ENCODE data around the gene SPOCK1.

- TF ChIP-seq EZH2 (IDR thresholded peaks at IDR 0.05; ENCODE audit: low read depth), result no peak
- TF ChIP-seq, protein P1, sequence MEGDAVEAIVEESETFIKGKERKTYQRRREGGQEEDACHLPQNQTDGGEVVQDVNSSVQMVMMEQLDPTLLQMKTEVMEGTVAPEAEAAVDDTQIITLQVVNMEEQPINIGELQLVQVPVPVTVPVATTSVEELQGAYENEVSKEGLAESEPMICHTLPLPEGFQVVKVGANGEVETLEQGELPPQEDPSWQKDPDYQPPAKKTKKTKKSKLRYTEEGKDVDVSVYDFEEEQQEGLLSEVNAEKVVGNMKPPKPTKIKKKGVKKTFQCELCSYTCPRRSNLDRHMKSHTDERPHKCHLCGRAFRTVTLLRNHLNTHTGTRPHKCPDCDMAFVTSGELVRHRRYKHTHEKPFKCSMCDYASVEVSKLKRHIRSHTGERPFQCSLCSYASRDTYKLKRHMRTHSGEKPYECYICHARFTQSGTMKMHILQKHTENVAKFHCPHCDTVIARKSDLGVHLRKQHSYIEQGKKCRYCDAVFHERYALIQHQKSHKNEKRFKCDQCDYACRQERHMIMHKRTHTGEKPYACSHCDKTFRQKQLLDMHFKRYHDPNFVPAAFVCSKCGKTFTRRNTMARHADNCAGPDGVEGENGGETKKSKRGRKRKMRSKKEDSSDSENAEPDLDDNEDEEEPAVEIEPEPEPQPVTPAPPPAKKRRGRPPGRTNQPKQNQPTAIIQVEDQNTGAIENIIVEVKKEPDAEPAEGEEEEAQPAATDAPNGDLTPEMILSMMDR (conservative IDR thresholded peaks at IDR 0.05), result no peak
Measured at GRCh38 chr5:137082951-137083350, 416.2 kb downstream of the SPOCK1 start.

All from PC-9 (cell line).